ENCODE data around the gene KCND3. TPM values are rescaled to one million over a fixed set of nuclear protein-coding genes. Genes with fewer than 3 reads are reported as not detected.

The KCND3 gene
- total RNA-seq, 1 donor from 2014 or later = 2.1 TPM

- Mint-ChIP-seq H3K4me3 (ENCODE audit: unreplicated experiment) (no peak overlapping the region), H3K36me3 (ENCODE audit: unreplicated experiment) (no peaks in the 10 kb centered on the region), H3K27me3 (ENCODE audit: unreplicated experiment) (peaks cover 7% of the 10 kb centered on the region), H3K9me3 (ENCODE audit: unreplicated experiment) (no peaks in the 10 kb centered on the region), H3K4me1 (ENCODE audit: unreplicated experiment) (no peaks in the 10 kb centered on the region), H3K27ac (ENCODE audit: unreplicated experiment) (no peak overlapping the region)
- DNase-seq (ENCODE audit: extremely low spot score, unreplicated experiment) = no peak
- no peak for TF ChIP-seq CTCF (IDR thresholded peaks at IDR 0.05)
These were observed 142.0 kb downstream of the KCND3 start for GRCh38 chr1:111847466-111847865.

- H3K4me3 Mint-ChIP-seq (ENCODE audit: unreplicated experiment) = no peak overlapping the region
These were observed 142.6 kb downstream of the KCND3 start for GRCh38 chr1:111846842-111847241.

GRCh38 chr1:111843177-111843576 is 146.3 kb downstream of the KCND3 start:
- Mint-ChIP-seq H3K9me3 (ENCODE audit: unreplicated experiment) (no peaks in the 10 kb centered on the region), H3K36me3 (ENCODE audit: unreplicated experiment) (no peaks in the 10 kb centered on the region), H3K27ac (ENCODE audit: unreplicated experiment) (no peak overlapping the region), H3K4me3 (ENCODE audit: unreplicated experiment) (no peak overlapping the region), H3K27me3 (ENCODE audit: unreplicated experiment) (peaks cover 2% of the 10 kb centered on the region), H3K4me1 (ENCODE audit: unreplicated experiment) (no peaks in the 10 kb centered on the region)
- no peak for TF ChIP-seq CTCF (IDR thresholded peaks at IDR 0.05)
- DNase-seq (ENCODE audit: extremely low spot score, unreplicated experiment) = no peak

More at GRCh38 chr1:111846842-111847241, 142.6 kb downstream of the KCND3 start:
- Mint-ChIP-seq H3K36me3 (ENCODE audit: unreplicated experiment) (no peaks in the 10 kb centered on the region), H3K4me1 (ENCODE audit: unreplicated experiment) (no peaks in the 10 kb centered on the region), H3K27ac (ENCODE audit: unreplicated experiment) (no peak overlapping the region), H3K27me3 (ENCODE audit: unreplicated experiment) (peaks cover 7% of the 10 kb centered on the region), H3K9me3 (ENCODE audit: unreplicated experiment) (no peaks in the 10 kb centered on the region)
- no peak for TF ChIP-seq CTCF (IDR thresholded peaks at IDR 0.05)
- no peak for DNase-seq (ENCODE audit: extremely low spot score, unreplicated experiment)

GRCh38 chr1:111842411-111842810 is 147.1 kb downstream of the KCND3 start:
- Mint-ChIP-seq H3K27me3 (ENCODE audit: unreplicated experiment) (peaks cover 2% of the 10 kb centered on the region), H3K4me3 (ENCODE audit: unreplicated experiment) (no peak overlapping the region)

GRCh38 chr1:111841746-111842145 is 147.7 kb downstream of the KCND3 start:
- DNase-seq (ENCODE audit: extremely low spot score, unreplicated experiment) = no peak
- Mint-ChIP-seq H3K36me3 (ENCODE audit: unreplicated experiment) (no peaks in the 10 kb centered on the region), H3K27me3 (ENCODE audit: unreplicated experiment) (peaks cover 2% of the 10 kb centered on the region), H3K27ac (ENCODE audit: unreplicated experiment) (no peak overlapping the region), H3K4me1 (ENCODE audit: unreplicated experiment) (no peaks in the 10 kb centered on the region), H3K4me3 (ENCODE audit: unreplicated experiment) (no peak overlapping the region), H3K9me3 (ENCODE audit: unreplicated experiment) (no peaks in the 10 kb centered on the region)
- TF ChIP-seq CTCF (IDR thresholded peaks at IDR 0.05) = no peak

More at GRCh38 chr1:111842411-111842810, 147.1 kb downstream of the KCND3 start:
- no peak for TF ChIP-seq CTCF (IDR thresholded peaks at IDR 0.05)
- no peaks in the 10 kb centered on the region for H3K4me1 Mint-ChIP-seq (ENCODE audit: unreplicated experiment)
- no peak for DNase-seq (ENCODE audit: extremely low spot score, unreplicated experiment)
- no peak overlapping the region for H3K27ac Mint-ChIP-seq (ENCODE audit: unreplicated experiment)
- no peaks in the 10 kb centered on the region for H3K9me3 Mint-ChIP-seq (ENCODE audit: unreplicated experiment)
- H3K36me3 Mint-ChIP-seq (ENCODE audit: unreplicated experiment) = no peaks in the 10 kb centered on the region
